Testis (tissue), 2 donors: ENCODE measurements around the gene RAB1A.

Source experiments
- POLR2A ChIP-seq: fragments of 450-650 bp; IDR thresholded peaks from one replicate; pipeline ENCODE4 v1.6.1; 2017; ENCODE audit warnings: antibody characterized with exemption, mild to moderate bottlenecking, moderate library complexity
- TF ChIP-seq, protein P1 (sequence below), 3 experiments: fragments of 450-650 bp in 2 of 3; fragments of 200-600 bp in 1 of 3; sonication (generic) in 1 of 3; IDR thresholded peaks; one replicate each; pipeline ENCODE4 v1.5.1; 2016 to 2019; ENCODE audit warnings: antibody characterized with exemption in 3 of 3, mild to moderate bottlenecking in 2 of 3, moderate library complexity in 1 of 3

DNA sequence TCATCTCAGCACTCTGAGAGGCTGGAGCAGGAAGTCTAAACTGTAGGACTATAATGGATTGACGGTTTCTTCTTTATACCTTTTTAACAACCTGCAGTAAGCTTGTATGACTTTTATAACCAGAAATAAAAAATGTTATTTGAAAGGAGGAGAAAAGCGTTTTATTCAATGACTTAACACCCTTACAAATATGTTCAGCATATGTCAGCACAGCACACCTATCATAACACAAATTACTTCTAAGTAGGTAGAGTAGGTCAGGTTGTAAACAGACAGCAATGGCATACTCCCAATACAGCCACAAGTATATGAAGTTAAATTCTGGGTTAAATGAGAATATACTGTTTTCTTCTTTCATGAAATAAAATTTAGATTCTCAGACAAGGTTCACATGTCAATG lies 16.1 kb downstream of the RAB1A start:
- no peak for TF ChIP-seq POLR2A
- TF ChIP-seq, protein P1, sequence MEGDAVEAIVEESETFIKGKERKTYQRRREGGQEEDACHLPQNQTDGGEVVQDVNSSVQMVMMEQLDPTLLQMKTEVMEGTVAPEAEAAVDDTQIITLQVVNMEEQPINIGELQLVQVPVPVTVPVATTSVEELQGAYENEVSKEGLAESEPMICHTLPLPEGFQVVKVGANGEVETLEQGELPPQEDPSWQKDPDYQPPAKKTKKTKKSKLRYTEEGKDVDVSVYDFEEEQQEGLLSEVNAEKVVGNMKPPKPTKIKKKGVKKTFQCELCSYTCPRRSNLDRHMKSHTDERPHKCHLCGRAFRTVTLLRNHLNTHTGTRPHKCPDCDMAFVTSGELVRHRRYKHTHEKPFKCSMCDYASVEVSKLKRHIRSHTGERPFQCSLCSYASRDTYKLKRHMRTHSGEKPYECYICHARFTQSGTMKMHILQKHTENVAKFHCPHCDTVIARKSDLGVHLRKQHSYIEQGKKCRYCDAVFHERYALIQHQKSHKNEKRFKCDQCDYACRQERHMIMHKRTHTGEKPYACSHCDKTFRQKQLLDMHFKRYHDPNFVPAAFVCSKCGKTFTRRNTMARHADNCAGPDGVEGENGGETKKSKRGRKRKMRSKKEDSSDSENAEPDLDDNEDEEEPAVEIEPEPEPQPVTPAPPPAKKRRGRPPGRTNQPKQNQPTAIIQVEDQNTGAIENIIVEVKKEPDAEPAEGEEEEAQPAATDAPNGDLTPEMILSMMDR (IDR thresholded peaks at IDR 0.05): no peak
